Measurements from ENCODE around the gene RCSD1.

Gene RCSD1

DNA sequence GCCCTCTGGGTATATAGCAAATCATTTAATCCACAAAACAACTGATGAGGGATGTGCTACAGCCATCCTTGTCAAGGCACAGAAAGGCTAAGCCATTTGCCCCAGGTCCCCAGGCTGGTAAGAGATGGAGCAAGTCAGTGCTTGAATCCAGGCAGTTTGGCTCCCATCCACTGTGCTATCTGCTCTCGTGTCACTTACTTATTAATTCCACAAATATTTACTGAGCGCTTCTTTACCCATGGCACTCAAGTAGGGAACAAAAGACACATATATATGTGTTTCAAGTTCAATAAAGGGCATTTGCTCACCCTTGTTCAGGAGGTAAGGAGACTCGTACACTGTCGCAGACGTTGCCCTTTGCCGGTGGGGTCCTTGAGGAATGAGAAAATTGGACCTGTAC is 53.2 kb downstream of the RCSD1 start:
- DNase-seq (ENCODE audit: low read depth in 4 of 4, low spot score in 1 of 4), result no peak

DNA sequence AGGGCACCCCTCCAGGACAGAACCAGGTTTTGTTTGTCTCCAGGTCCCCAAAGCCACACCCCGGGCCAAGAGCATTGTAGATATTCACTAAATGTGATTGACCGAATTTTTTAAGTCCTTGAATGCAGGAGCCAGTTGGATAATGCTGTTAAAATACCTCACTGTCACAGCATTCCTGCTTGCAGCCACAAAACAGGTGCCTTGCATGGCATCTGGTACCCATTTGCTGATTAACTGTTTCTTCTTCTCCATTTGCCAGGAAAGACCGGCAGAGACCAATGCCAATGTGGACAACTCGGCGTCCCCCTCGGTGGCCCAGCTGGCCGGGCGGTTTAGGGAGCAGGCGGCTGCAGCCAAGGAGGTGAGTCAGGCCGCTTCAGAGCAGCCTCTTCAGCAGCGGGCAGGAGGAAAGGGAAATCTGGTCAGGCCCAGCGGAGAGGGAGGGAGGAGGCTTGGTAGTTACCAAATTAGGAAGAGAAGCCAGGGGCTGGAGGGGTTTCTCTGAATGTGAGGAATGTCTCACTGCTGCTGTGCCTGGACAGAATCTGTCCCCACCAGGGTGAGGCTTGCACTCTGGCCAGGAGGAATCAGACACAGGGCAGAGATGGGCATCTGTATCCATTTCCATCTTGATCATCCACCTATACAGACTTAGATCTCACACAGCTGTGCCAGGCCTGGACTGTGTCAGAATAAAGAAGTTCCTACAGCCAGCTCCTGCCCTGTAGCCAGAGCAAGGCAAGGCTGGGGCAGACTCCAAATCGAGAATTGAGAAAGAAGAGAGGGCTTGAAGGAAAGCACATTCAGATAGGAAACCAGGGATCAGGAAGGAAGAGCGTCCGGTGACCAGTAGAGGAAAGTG is 53.8 kb downstream of the RCSD1 start:
- DNase-seq (ENCODE audit: low read depth in 4 of 4, low spot score in 1 of 4), result no peak

DNA sequence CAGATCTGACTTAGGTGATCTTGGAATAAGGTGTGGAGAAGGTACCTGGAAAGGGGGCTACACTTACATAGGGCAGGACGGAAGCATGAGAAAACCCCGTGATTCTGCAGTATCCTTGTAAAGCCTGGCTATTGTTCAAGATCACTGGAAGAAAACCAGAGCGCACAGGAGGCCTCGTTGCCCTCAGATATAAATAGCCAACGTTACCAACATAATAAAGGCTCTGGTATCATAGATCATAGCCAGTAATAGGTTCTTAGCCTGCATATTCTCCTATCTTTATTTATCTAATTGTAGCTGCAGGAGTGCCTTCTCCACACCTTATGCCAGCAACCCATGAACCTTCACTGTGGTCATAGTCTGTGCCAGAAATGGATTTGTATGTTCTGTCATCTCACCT is 55.8 kb downstream of the RCSD1 start:
- no peak for DNase-seq (ENCODE audit: low read depth in 4 of 4, low spot score in 1 of 4)

DNA sequence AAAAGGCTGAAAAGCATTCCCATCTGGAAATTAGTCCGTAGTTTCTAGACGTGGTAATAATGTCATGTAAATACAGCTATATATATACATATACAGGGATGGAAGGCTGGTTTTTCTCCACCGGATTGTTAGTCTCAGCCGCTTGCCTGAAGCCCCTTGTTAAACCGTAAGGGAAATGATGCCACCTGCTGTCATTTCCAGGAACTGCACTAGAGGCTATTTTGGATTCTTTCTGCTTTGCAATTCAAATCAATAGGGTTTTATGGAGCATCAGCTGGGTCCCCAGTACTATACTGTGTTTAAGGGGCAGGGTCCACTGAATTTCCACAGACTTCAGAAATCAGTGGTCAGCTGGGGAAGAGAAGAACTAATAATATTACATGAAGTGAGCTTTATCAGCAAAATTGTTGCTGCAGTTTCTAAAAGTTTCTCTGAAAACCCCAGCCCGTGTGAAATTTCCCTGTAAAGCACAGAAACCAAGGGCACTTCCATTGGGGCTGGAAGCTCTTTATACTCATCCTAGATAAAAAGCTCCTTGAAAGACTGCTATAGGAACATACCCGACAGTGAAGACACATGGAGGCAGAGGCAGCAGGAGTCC is 58.0 kb downstream of the RCSD1 start:
- DNase-seq (ENCODE audit: low read depth in 4 of 4, low spot score in 1 of 4), result peak; percentile 70 to 79 (median 74)

DNA sequence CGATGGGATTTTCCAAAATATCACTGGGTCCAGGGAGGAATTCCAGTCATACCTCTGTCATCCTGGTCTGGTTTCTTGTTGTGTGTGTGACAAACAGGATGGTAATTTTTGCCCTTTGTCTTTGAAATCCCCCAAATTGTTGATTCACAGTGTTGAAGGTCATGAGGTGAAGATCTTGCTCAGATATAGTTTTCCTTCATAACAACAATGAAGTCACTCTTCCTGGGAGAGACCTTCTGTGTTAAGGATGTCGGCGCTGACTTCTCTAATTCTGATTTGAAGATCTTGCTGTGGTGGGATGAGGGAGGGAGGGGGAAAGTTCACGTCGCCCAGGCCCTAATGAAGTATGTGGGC is 59.5 kb downstream of the RCSD1 start:
- DNase-seq (ENCODE audit: low read depth in 4 of 4, low spot score in 1 of 4), result no peak

DNA sequence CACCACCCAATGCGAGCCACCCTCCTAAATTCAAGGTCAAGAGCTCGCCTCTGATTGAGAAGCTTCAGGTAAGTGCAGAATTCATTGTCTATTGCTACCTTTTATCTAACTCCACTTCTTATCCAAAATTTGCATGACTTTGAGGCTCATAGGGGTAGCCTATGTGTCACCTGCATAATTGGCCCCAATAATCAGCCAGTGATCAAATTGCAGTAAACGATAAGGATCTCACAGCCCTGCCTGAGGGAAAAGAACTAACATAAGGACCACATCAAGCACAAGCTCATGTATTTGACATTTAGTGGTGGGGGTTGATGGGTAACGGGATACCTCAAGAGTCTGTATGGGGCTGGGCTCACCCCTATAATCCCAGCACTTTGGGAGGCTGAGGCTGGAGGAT is 60.0 kb downstream of the RCSD1 start:
- DNase-seq (ENCODE audit: low read depth in 4 of 4, low spot score in 1 of 4), result no peak

DNA sequence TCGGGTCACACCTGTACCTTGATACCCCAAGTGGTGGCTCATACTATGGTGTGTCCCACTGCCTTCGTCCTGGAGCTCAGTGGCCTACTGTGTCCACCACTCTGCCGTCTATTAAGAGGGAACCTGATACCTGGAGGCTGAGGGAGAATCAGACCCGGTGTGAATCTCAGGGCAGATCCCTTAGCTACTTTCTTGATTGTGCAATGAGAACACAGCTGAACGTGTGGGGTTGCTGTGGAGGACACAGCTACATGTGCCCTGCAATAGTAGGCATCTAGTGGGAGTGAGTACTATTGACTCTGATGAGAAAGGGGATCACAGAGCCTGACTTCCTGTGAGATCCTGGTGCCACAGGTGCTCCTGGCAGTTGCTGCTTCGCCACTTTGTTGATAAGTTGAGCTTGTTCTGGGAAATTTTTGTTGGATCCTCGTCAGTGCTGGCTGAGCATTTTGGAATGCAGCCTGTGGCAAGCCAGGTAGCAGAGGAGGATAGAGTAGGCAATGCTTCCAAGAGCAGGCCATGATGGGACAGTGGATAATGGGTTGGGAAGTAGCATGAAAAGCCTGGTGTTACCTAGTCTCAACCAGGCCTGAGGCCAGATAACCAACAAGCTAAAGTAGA is 63.5 kb downstream of the RCSD1 start:
- no peak for DNase-seq (ENCODE audit: low read depth in 4 of 4, low spot score in 1 of 4)

DNA sequence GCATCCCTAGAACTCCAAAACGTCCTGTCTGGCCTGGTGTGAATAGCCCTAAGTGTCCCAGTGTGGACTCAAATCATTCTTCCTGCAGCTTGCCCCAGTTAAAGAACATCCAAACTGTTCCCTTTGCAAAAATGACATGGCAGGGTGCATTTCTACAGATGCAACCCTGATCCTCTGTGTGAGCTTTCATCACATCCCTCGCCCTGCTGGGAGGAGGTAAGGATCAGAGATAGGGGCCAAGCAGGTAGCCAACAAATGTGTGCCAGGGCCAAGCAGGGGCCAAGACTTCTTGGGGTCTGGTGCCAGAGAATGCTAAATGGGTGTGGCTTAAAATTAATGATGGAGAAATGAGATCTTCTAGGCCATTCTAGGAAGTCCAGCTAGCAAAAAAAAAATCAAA is 64.7 kb downstream of the RCSD1 start:
- no peak for DNase-seq (ENCODE audit: low read depth in 4 of 4, low spot score in 1 of 4)

DNA sequence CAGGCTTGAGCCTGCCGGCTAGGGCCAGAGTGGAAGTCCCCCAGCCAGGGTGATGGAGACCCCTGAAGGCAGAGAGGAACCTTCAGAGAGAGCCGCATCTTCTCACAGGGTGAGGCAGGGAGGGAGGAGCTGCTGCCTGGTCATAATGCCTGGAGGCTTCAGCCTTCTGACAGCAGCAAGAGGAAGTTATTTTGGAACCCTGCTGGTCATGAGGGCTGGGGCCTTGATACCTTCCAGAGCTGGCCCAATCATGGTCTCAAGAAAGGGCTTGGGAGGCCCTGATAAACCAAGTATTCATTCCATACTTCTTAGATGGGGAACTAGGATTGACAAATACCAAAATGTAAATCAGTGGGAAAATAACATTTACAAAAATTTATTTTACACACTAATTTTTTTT is 65.1 kb downstream of the RCSD1 start:
- DNase-seq (ENCODE audit: low read depth in 4 of 4, low spot score in 1 of 4), result no peak

DNA sequence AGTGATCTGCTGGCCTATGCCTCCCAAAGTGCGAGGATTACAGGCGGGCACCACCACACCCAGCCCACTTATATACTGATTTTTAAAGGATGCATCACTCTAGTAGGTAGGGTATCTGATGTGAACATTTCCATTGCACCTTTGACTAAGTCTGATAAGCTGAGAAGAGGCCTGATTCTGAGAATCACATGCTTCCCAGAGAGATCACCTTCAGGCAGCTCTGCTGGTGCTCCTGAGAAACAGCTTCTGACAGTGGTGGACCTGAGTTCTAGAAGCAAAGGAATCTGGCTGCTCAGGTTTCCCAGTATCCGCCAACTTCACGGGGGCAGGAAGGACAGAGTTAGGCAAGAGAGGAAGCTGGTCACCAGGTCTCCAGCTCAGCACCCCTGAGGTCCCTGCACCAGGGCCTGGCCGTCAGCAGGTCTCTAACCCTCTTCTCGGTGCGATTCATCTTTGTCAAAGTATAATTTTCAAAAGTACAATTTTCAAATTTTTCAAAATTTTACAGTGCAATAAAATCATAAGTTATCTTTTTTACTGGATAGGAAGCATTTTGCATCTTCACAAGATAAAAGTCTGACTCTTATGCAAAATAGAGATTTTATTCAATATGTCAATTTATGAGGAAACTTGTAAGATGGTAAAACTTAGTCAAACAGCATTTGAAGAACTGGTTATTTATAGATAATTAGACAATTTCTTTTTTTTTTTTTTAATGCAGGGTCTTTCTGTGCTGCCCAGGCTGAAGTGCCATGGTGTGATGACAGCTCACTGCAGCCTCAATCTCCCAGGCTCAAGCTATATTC is 65.9 kb downstream of the RCSD1 start:
- no peak for DNase-seq (ENCODE audit: low read depth in 4 of 4, low spot score in 1 of 4)

DNA sequence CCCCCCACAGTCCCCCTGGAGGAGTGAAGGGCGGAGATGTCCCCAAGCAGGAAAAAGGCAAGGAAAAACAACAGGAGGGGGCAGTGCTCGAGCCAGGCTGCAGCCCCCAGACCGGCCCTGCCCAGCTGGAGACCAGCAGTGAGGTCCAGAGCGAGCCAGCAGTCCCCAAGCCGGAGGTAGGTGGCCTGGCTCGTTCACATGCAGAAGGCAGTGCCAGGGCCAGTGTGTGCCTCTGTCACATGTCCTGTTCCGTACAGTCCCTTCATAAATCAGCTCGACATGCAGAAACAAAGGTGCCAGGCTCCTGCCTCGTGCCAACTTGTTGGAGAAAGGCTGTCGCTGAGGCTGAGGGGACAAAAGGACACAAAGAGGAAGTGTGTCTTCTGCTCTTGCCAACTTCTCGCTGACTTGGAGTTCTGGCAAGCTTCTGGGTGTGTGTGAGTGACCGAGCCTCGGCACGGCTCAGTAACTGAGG is 67.7 kb downstream of the RCSD1 start:
- no peak for DNase-seq (ENCODE audit: low read depth in 4 of 4, low spot score in 1 of 4)

DNA sequence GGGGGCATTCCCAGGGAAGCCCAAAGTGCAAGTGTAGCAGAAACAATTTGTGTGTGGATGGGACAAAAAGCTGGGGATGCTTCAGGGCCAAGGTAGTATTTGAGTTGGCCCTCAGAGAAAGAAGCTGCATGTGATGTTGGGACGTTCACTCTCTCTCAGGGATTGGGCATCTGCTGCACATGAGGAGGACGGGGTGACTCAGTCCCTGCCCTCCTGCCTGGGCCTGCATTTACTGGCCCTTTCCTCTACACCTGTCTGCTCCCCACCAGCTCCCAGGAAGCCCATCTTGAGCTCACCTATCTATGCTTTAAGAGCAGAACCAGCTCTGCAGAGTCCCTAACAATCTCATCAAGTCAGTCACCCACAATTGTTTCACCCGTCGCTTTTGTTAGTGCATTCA is 68.3 kb downstream of the RCSD1 start:
- DNase-seq (ENCODE audit: low read depth in 4 of 4, low spot score in 1 of 4), result no peak

DNA sequence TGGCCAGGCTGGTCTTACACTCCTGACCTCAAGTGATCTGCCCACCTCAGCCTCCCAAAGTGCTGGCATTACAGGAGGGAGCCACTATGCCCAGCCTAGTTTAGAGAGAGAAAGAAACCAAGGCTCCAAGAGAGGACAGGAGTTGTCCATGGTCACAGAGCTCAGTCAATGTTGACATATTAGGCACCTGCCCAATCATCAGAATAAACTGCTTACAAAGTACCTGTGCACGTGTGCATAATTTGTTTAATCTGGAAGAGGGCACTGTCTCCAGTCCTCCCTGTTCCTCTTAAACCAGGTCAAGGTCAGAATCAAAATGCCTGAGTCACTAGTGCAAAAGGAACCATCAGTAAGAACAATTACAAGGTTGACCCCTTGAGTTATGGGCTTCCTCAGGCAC is 71.5 kb downstream of the RCSD1 start:
- no peak for DNase-seq (ENCODE audit: low read depth in 4 of 4, low spot score in 1 of 4)

DNA sequence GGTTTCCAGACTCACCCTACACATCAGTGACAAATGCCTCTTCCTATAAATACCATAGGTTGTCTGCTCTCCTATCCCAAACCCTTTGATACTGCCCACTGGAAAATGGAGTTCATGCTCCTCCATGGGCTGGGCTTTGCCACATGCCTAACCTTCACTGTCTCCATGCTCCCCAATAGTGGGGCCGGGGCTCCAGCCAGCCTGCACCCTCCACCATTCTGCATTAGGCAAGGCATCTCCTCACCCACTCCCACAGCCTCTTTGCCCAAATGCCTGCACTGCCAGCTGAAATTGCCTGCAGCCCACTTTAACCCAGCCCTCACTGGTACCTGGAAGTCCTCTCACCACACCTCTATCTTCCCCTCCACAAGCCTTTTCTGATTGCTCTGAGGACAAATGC is 73.5 kb downstream of the RCSD1 start:
- DNase-seq (ENCODE audit: low read depth in 4 of 4, low spot score in 1 of 4), result no peak

DNA sequence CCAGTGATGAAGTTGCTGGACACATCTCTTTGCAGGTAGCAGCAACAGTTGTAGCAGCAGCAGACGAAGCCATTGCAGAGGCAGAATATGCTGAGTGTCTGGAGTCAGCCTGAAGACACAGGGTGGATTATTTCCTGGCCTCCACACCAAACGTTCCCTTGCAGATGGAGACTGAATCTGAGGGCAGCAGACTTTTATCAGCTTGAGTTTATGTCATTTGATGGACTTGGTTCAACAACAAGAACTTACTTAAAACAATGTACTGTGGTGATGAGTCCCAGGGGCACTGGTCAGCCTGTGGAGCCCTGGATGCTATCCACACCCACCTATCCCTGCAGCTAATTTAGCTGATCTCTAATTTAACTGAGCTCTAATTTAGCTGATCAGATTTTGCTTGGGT is 74.7 kb downstream of the RCSD1 start:
- no peak for DNase-seq (ENCODE audit: low read depth in 4 of 4, low spot score in 1 of 4)

DNA sequence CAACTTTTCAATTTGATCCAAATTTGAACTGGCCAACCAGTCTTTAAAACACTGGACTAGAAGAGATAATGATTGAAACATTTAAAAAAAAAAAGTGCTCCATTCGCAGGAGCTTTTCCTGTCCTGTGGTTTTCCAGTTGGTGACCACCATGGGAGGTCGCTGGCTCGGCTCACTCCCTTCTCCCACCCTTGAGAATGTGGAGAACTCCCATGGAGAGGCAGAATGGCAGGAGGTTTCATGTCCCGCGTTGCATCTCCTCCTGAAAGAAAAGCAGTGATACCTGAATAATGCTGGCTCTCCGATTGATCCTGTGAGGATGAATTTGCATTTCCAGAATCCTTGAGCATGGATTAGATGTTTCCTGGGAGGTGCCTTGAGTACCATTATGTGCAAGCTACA is 75.2 kb downstream of the RCSD1 start:
- no peak for DNase-seq (ENCODE audit: low read depth in 4 of 4, low spot score in 1 of 4)

DNA sequence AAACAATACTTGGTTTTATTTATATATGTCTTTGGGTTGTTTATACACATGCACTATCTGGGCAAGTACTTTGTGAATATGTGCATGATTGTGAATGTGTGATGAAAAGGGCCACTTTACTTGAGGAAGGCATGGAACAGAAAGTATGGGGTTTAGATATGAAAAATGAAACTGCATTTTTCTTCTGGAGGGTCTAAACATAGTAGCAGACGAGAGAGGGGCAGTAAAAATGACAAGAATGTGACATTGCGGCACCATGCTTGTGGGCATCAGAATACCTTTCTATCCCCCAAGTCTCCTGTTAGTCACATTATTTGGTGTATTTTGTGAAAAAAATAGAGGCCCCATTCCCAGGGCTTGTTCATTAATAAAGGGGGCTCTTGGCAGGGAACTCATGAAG is 76.3 kb downstream of the RCSD1 start:
- DNase-seq (ENCODE audit: low read depth in 4 of 4, low spot score in 1 of 4), result no peak

DNA sequence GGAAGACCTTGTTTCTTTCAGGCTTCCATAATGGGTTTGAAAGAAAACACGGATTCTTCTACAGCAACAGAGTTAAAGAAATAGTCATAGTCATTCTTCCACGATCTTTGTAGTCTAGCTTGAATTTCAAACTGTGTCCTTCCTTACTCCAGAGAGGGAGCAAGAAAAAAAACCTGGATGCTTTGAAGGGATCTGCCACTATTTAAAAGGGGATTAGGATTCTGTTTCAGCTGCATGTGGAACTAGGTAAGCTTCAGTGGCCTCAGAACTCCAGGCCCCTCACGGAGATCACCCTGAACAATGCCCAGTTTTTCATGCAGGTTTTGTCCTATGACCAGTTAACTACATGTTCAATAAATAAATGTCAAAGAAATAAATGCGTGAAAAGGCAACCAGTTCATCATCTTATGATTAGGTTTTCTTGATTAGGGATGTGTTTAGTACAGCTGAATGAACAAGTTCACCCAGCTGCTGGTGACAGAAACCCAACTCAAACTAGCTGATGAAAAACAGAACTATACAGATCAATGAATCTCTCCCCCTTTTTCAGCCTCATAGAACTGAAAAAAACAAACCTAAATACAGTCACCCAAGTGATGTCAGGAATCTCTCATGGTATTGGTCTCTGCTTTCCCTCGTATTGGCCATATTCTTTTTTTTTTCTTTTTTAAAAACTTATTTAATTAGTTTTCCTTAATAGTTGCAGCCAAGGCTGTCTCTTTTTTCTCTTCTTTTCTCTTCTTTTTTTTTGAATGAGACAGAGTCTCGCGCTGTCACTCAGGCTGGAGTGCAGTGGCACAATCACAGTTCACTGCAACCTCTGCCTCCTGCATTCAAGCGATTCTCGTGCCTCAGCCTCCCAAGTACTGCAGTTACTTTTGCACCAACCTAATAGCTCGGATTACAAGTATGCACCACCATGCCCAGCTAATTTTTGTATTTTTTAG is 77.2 kb downstream of the RCSD1 start:
- DNase-seq (ENCODE audit: low read depth in 4 of 4, low spot score in 1 of 4), result no peak

DNA sequence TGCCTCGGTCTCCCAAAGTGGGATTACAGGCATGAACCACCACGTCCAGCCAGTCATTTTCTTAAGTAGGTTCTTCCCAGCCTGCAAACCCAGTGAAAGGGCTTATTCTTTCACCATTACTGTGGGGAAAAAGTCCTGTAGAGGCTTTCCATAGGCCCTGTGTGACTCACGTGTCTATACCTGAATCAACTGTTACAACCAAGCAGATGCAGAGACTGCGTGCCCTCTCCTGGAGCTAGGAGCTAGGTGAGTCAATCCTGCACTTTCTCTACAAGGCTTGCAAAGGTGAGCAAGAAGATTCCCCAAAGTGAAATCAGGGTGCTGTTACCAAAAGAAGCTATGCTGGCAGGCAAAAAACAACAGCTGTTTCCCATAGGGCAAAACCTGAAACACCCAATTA is 77.9 kb downstream of the RCSD1 start:
- no peak for DNase-seq (ENCODE audit: low read depth in 4 of 4, low spot score in 1 of 4)

DNA sequence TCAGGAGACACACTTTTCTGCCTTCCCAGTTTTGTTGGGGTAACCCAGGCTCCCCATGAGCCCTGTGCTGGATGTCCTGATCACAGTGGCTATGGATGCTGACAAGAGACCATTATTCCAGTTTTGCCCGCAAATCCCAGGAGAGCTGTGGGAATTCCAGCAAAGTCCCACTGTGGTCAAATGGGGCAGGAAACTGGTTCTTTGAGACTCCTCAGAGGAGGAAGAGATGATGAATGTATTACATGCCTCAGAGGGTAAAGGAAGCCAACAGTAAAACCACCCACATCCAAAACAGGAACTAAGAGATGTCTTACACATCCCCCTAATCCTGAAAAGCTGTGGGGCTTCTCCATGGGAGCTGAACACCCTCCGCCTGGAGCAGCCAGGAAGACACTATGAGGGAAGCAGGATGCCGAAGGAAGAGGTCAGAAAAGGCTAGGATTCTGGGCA is 78.9 kb downstream of the RCSD1 start:
- DNase-seq (ENCODE audit: low read depth in 4 of 4, low spot score in 1 of 4), result no peak

All from stimulated activated CD4-positive, alpha-beta T cell treated with anti-CD3 and anti-CD28 coated beads, Interleukin-1b, Interleukin-23, amount 100 ng/mL, for 24 hours (primary cell).